Measurements from ENCODE around the gene KIF16B. TPM values are rescaled to one million over a fixed set of nuclear protein-coding genes. Genes with fewer than 3 reads are reported as not detected.
A peak's percentile ranks its signal among the peaks of the same experiment; 100 is the strongest.

The KIF16B gene
- total and polyA plus RNA-seq, 4 donors: 5.1 to 19.7 (median 8.4) TPM

DNA sequence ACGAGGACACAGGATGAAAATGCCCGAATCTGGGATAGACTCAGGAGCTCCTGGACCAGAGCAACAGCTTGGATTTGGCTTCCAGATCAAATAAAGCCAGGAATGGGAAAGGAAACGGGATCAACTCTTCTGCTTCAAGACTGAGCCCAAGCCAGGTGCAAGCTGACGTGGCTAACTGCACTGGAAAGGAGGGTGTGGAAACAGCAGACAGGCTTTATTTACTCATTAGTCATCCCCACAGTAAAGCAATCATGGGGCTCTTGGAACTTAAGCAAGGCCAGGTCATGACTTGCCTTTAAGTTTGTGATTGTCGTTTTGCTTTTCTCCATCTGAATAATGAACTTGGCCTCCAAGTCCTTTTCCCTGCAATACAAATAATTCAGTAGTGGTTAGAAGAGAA is 45.2 kb downstream of the KIF16B start:
- H3K9ac ChIP-seq (ENCODE audit: low read depth in 1 of 2, low read length in 2 of 2): no peak overlapping the region
- WGBS: 58% methylated on average over 5 of the region's 5 CpGs
- TF ChIP-seq NR2F2 (IDR thresholded peaks at IDR 0.05) (no peak), HNF4A (conservative IDR thresholded peaks at IDR 0.05) (peak in 1 of 2 donors; percentile 46), FOXA2 (IDR thresholded peaks at IDR 0.05) (peak; percentile 76), HNF4G (IDR thresholded peaks at IDR 0.05) (no peak), ZBTB33 (IDR thresholded peaks at IDR 0.05) (no peak), RAD21 (IDR thresholded peaks at IDR 0.05) (no peak), SP1 (IDR thresholded peaks at IDR 0.05) (peak; percentile 7), YY1 (IDR thresholded peaks at IDR 0.05) (no peak), GABPA (IDR thresholded peaks at IDR 0.05 in 1 of 2, conservative IDR thresholded peaks at IDR 0.05 in 1 of 2) (no peak), JUND (IDR thresholded peaks at IDR 0.05) (peak; percentile 50 to 82), FOXA1 (IDR thresholded peaks at IDR 0.05) (peak; percentile 56), RXRA (IDR thresholded peaks at IDR 0.05) (peak in 1 of 2 donors; percentile 77), EGR1 (IDR thresholded peaks at IDR 0.05; ENCODE audit: low read depth in 2 of 2) (no peak), TAF1 (conservative IDR thresholded peaks at IDR 0.05) (no peak), MAX (IDR thresholded peaks at IDR 0.05) (no peak)
- TF ChIP-seq, protein P1, sequence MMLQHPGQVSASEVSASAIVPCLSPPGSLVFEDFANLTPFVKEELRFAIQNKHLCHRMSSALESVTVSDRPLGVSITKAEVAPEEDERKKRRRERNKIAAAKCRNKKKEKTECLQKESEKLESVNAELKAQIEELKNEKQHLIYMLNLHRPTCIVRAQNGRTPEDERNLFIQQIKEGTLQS (IDR thresholded peaks at IDR 0.05): no peak
- TF ChIP-seq, protein P2, sequence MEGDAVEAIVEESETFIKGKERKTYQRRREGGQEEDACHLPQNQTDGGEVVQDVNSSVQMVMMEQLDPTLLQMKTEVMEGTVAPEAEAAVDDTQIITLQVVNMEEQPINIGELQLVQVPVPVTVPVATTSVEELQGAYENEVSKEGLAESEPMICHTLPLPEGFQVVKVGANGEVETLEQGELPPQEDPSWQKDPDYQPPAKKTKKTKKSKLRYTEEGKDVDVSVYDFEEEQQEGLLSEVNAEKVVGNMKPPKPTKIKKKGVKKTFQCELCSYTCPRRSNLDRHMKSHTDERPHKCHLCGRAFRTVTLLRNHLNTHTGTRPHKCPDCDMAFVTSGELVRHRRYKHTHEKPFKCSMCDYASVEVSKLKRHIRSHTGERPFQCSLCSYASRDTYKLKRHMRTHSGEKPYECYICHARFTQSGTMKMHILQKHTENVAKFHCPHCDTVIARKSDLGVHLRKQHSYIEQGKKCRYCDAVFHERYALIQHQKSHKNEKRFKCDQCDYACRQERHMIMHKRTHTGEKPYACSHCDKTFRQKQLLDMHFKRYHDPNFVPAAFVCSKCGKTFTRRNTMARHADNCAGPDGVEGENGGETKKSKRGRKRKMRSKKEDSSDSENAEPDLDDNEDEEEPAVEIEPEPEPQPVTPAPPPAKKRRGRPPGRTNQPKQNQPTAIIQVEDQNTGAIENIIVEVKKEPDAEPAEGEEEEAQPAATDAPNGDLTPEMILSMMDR (IDR thresholded peaks at IDR 0.05; ENCODE audit: low read depth, low read length, missing input control): no peak
- TF ChIP-seq, protein P3, sequence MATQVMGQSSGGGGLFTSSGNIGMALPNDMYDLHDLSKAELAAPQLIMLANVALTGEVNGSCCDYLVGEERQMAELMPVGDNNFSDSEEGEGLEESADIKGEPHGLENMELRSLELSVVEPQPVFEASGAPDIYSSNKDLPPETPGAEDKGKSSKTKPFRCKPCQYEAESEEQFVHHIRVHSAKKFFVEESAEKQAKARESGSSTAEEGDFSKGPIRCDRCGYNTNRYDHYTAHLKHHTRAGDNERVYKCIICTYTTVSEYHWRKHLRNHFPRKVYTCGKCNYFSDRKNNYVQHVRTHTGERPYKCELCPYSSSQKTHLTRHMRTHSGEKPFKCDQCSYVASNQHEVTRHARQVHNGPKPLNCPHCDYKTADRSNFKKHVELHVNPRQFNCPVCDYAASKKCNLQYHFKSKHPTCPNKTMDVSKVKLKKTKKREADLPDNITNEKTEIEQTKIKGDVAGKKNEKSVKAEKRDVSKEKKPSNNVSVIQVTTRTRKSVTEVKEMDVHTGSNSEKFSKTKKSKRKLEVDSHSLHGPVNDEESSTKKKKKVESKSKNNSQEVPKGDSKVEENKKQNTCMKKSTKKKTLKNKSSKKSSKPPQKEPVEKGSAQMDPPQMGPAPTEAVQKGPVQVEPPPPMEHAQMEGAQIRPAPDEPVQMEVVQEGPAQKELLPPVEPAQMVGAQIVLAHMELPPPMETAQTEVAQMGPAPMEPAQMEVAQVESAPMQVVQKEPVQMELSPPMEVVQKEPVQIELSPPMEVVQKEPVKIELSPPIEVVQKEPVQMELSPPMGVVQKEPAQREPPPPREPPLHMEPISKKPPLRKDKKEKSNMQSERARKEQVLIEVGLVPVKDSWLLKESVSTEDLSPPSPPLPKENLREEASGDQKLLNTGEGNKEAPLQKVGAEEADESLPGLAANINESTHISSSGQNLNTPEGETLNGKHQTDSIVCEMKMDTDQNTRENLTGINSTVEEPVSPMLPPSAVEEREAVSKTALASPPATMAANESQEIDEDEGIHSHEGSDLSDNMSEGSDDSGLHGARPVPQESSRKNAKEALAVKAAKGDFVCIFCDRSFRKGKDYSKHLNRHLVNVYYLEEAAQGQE (IDR thresholded peaks at IDR 0.05): no peak
- H3K27ac ChIP-seq (ENCODE audit: low read depth in 1 of 2, low read length in 2 of 2): no peak overlapping the region
- no peaks in the 10 kb centered on the region for H3K36me3 ChIP-seq (ENCODE audit: control insufficient read depth in 4 of 4, insufficient read depth in 3 of 4, low read depth in 1 of 4, low read length in 3 of 4)
- H3K9me3 ChIP-seq (ENCODE audit: control insufficient read depth in 4 of 4, low read length in 3 of 4): no peaks in the 10 kb centered on the region
- DNase-seq (ENCODE audit: low spot score): no peak
- H3K27me3 ChIP-seq (ENCODE audit: control insufficient read depth in 4 of 4, insufficient read depth in 4 of 4, low read length in 3 of 4): no peaks in the 10 kb centered on the region
- H3K4me1 ChIP-seq (ENCODE audit: control insufficient read depth in 4 of 4, insufficient read depth in 4 of 4, low read length in 3 of 4): no peaks in the 10 kb centered on the region
- no peak overlapping the region for H3K4me3 ChIP-seq (ENCODE audit: low read depth in 1 of 3, low read length in 3 of 3)

Data from liver (tissue), 9 donors.